CD4-positive, alpha-beta T cell treated with Interleukin-15 for 4 hours (primary cell): ENCODE results near the gene CES1.
"Not testable (repeated sequence)": the region's sequence is repeated elsewhere in the genome, so short reads cannot be mapped to it uniquely, and the experiment has no call there.

Source experiments
- DNase-seq: peaks from one replicate; pipeline ENCODE4 v3.0.0-alpha.2; 2020; ENCODE audit warnings: low spot score

The CES1 gene

GRCh38 chr16:55790240-55790639 lies 42.7 kb downstream of the CES1 start:
- DNase-seq: not testable (repeated sequence)

GRCh38 chr16:55782793-55783091 lies 50.2 kb downstream of the CES1 start:
- DNase-seq: not testable (repeated sequence)

GRCh38 chr16:55782091-55782792 lies 50.7 kb downstream of the CES1 start:
- DNase-seq: not testable (repeated sequence)

- not testable (repeated sequence) for DNase-seq
These were observed 51.4 kb downstream of the CES1 start for GRCh38 chr16:55781456-55781855.

- not testable (repeated sequence) for DNase-seq
These were observed 52.8 kb downstream of the CES1 start for GRCh38 chr16:55780095-55780407.

GRCh38 chr16:55779402-55780094 lies 53.3 kb downstream of the CES1 start:
- DNase-seq: no peak

- no peak for DNase-seq
These were observed 54.1 kb downstream of the CES1 start for GRCh38 chr16:55778757-55779156.

GRCh38 chr16:55775857-55776256 lies 57.0 kb downstream of the CES1 start:
- no peak for DNase-seq

- no peak for DNase-seq
These were observed 58.9 kb downstream of the CES1 start for GRCh38 chr16:55773859-55774549.

GRCh38 chr16:55765161-55765560 lies 67.7 kb downstream of the CES1 start:
- no peak for DNase-seq

- DNase-seq: no peak
These were observed 72.4 kb downstream of the CES1 start for GRCh38 chr16:55760310-55761001.

- DNase-seq: not testable (repeated sequence)
These were observed 73.0 kb downstream of the CES1 start for GRCh38 chr16:55759965-55760309.

GRCh38 chr16:55757595-55758527 lies 75.0 kb downstream of the CES1 start:
- DNase-seq: not testable (repeated sequence)

GRCh38 chr16:55756963-55757362 lies 75.9 kb downstream of the CES1 start:
- no peak for DNase-seq

GRCh38 chr16:55754056-55754455 lies 78.8 kb downstream of the CES1 start:
- no peak for DNase-seq

GRCh38 chr16:55753145-55753631 lies 79.7 kb downstream of the CES1 start:
- peak; percentile 13 for DNase-seq
